Transverse colon (tissue), 3 donors: ENCODE data around the gene RPRD1A.

Source experiments
- EP300 ChIP-seq: sonication (generic); formaldehyde crosslinking; IDR thresholded peaks from one replicate; pipeline ENCODE4 v1.6.1; 2017; ENCODE audit warnings: antibody characterized with exemption, low read depth
- POLR2A ChIP-seq: fragments of 450-650 bp; IDR thresholded peaks from one replicate; pipeline ENCODE4 v1.6.1; 2016; ENCODE audit warnings: antibody characterized with exemption, mild to moderate bottlenecking, moderate library complexity
- TF ChIP-seq, protein P1 (sequence below), 5 experiments: fragments of 200-600 bp in 3 of 5; fragments of 450-650 bp in 2 of 5; sonication (generic) in 3 of 5; IDR thresholded peaks; 1 replicate in 2 of 5; 2 replicates in 3 of 5; pipeline ENCODE4 v1.5.1; 2016 to 2017; ENCODE audit warnings: antibody characterized with exemption in 5 of 5, inconsistent platforms in 3 of 5, mild to moderate bottlenecking in 2 of 5, moderate library complexity in 1 of 5

DNA sequence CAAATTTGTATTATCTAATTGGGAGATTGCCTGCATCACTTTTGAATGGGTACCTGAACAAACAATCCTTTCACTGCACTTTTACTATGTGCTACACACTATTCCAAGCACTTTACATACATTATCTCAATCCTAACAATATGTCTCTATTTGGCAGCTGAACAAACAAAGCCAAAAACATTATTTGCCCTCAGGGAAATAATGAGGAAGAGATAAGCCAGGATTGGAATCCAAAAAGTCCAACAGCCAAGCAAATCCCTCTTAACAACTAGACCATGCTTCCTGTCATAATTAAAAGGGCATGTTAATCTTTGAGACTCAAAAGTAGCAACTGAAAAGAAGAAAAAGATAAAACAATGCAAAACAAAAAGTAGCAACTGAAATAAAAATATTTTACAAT is 32.1 kb downstream of the RPRD1A start:
- TF ChIP-seq, protein P1, sequence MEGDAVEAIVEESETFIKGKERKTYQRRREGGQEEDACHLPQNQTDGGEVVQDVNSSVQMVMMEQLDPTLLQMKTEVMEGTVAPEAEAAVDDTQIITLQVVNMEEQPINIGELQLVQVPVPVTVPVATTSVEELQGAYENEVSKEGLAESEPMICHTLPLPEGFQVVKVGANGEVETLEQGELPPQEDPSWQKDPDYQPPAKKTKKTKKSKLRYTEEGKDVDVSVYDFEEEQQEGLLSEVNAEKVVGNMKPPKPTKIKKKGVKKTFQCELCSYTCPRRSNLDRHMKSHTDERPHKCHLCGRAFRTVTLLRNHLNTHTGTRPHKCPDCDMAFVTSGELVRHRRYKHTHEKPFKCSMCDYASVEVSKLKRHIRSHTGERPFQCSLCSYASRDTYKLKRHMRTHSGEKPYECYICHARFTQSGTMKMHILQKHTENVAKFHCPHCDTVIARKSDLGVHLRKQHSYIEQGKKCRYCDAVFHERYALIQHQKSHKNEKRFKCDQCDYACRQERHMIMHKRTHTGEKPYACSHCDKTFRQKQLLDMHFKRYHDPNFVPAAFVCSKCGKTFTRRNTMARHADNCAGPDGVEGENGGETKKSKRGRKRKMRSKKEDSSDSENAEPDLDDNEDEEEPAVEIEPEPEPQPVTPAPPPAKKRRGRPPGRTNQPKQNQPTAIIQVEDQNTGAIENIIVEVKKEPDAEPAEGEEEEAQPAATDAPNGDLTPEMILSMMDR (IDR thresholded peaks at IDR 0.05) = no peak
- TF ChIP-seq POLR2A (no peak), EP300 (no peak)
